AG10803 (cell line): Measurements from ENCODE around the gene PANK2.

Experiments
- DNase-seq: peaks from one replicate; pipeline ENCODE4 v3.0.0; 2010; ENCODE audit warnings: low read depth
- H3K4me3 ChIP-seq: 2 replicates; pipeline ENCODE4 v1.5.1; 2011; ENCODE audit warnings: mild to moderate bottlenecking, low read length, control low read depth
- CTCF ChIP-seq: conservative IDR thresholded peaks from 2 replicates; pipeline ENCODE4 v1.5.1; 2011; ENCODE audit warnings: mild to moderate bottlenecking, low read length, control low read depth, inconsistent platforms

PANK2 gene

GRCh38 chr20:3869839-3870634 is 19.1 kb upstream of the PANK2 start:
- no peak for TF ChIP-seq CTCF
- DNase-seq: no peak

GRCh38 chr20:3871550-3872265 is 17.5 kb upstream of the PANK2 start:
- TF ChIP-seq CTCF: no peak
- DNase-seq: no peak
- H3K4me3 ChIP-seq: no peak overlapping the region

More at GRCh38 chr20:3869839-3870634, 19.1 kb upstream of the PANK2 start:
- H3K4me3 ChIP-seq: no peak overlapping the region

GRCh38 chr20:3873507-3873906 is 15.7 kb upstream of the PANK2 start:
- no peak overlapping the region for H3K4me3 ChIP-seq
- TF ChIP-seq CTCF: no peak
- no peak for DNase-seq

GRCh38 chr20:3874194-3874844 is 14.9 kb upstream of the PANK2 start:
- no peak overlapping the region for H3K4me3 ChIP-seq
- TF ChIP-seq CTCF: no peak
- no peak for DNase-seq

GRCh38 chr20:3875378-3875974 is 13.7 kb upstream of the PANK2 start:
- no peak for TF ChIP-seq CTCF
- DNase-seq: no peak
- no peak overlapping the region for H3K4me3 ChIP-seq

- H3K4me3 ChIP-seq: no peak overlapping the region
- no peak for DNase-seq
- TF ChIP-seq CTCF: no peak
Measured at GRCh38 chr20:3876000-3876399, 13.2 kb upstream of the PANK2 start.
